ENCODE results near the gene EIF2AK2. TPM values are rescaled to one million over a fixed set of nuclear protein-coding genes. Genes with fewer than 3 reads are reported as not detected.

The EIF2AK2 gene
- total and polyA plus RNA-seq, 5 experiments from 2014 or later, result 18.8 to 31.1 (median 24.4) TPM

GRCh38 chr2:37164757-37165156 is 8.0 kb upstream of the EIF2AK2 start:
- H3K9me3 Mint-ChIP-seq, result peaks cover 3 to 22% (median 16%) of the 10 kb centered on the region in 9 donors
- ATAC-seq (no peak), DNase-seq (no peak)
- POLR2A ChIA-PET, result no interaction called here
- peaks cover 0 to 6% (median 3%) of the 10 kb centered on the region in 4 donors for H3K4me1 Mint-ChIP-seq
- no peak overlapping the region for H3K4me3 Mint-ChIP-seq
- H3K36me3 Mint-ChIP-seq, result peaks cover 0 to 6% (median 3%) of the 10 kb centered on the region in 3 donors
- no peaks in the 10 kb centered on the region for H3K27me3 Mint-ChIP-seq
- H3K27ac Mint-ChIP-seq, result no peak overlapping the region

DNA sequence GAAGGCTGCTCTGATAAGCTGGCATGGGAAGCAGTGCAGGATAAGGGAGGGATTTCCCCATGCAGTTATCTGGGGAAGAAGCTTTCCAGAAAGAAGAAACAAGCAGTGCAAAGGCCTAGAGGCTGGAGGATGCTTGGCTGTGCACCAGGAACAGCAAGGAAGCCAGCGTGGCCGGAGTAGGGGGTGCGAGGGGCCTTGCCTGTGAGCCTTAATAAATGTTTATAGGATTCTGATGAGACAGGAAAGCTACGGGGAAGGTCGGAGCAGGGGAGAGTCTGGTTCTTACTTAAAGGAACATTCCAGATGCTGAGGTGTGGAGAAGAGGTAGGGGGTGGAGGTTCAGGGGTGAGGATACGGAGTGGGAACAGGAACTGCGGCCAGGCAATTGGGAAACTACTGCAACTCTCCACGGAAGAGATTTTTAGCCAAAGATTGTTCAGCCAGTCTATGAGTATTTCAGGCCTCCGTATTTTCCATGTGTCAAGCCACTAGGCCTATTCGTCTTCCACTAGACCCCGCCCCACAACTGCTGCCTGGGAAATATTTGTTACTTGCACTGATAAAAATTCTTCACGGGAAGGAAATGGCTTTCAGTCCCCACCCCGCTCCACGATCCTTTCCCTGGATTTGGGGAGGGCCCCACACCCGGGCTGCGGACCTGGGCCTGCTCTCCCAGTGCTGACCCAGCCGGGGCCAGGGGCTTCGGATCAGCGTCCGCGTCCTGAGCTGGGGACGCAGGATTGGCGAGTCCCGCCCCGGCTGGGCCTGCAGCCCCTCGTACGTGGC is 516 bp downstream of the EIF2AK2 start:
- POLR2A ChIA-PET, result interaction anchor here (0.6 to 3.3 kb wide), 9 partner anchors 9 to 1747 kb away, joined by 3 to 17 read pairs (median 4); partner anchors contain the start of genes CEBPZ, CEBPZOS, GPATCH11 and NDUFAF7
- Mint-ChIP-seq H3K4me3 (peak overlapping the region; percentile 88 to 99 (median 94)), H3K36me3 (peaks cover 13 to 23% (median 22%) of the 10 kb centered on the region in 3 donors)

GRCh38 chr2:37154785-37155184 is 2.0 kb downstream of the EIF2AK2 start:
- Mint-ChIP-seq H3K4me3 (peak overlapping the region in 7 of 10 donors; percentile 5 to 99 (median 95)), H3K27me3 (no peaks in the 10 kb centered on the region)
- no peak for DNase-seq

More for the DNA sequence above, 516 bp downstream of the EIF2AK2 start:
- Mint-ChIP-seq H3K9me3 (peaks cover 0 to 3% (median 0%) of the 10 kb centered on the region in 9 donors), H3K4me1 (peaks cover 33 to 63% (median 58%) of the 10 kb centered on the region in 4 donors), H3K27ac (peak overlapping the region; percentile 88 to 98 (median 95)), H3K27me3 (no peaks in the 10 kb centered on the region)
- peak in 4 of 10 donors; percentile 11 to 28 (median 16) for DNase-seq
- peak; percentile 29 to 35 for ATAC-seq

GRCh38 chr2:37153224-37153623 is 3.6 kb downstream of the EIF2AK2 start:
- no peak for ATAC-seq
- peaks cover 13 to 41% (median 28%) of the 10 kb centered on the region in 3 donors for H3K36me3 Mint-ChIP-seq
- peak overlapping the region in 2 of 10 donors; percentile 33 to 98 for H3K27ac Mint-ChIP-seq
- peaks cover 36 to 78% (median 63%) of the 10 kb centered on the region in 4 donors for H3K4me1 Mint-ChIP-seq
- DNase-seq, result no peak
- peak overlapping the region in 1 of 10 donors; percentile 34 for H3K4me3 Mint-ChIP-seq
- peaks cover 0 to 3% (median 0%) of the 10 kb centered on the region in 9 donors for H3K9me3 Mint-ChIP-seq
- POLR2A ChIA-PET, result no interaction called here
- no peaks in the 10 kb centered on the region for H3K27me3 Mint-ChIP-seq

More at GRCh38 chr2:37154785-37155184, 2.0 kb downstream of the EIF2AK2 start:
- Mint-ChIP-seq H3K27ac (peak overlapping the region in 9 of 10 donors; percentile 72 to 98 (median 94)), H3K36me3 (peaks cover 13 to 25% (median 22%) of the 10 kb centered on the region in 3 donors), H3K4me1 (peaks cover 34 to 74% (median 65%) of the 10 kb centered on the region in 4 donors), H3K9me3 (peaks cover 0 to 3% (median 0%) of the 10 kb centered on the region in 9 donors)
- ATAC-seq, result no peak
- POLR2A ChIA-PET, result no interaction called here

GRCh38 chr2:37149626-37150322 is 7.0 kb downstream of the EIF2AK2 start:
- POLR2A ChIA-PET, result interaction anchor here (1.5 kb wide), 1 partner anchor 8 kb away, joined by 3 read pairs; no protein-coding TSS in a partner anchor
- H3K4me3 Mint-ChIP-seq, result peak overlapping the region in 2 of 10 donors; percentile 6 to 53
- H3K27ac Mint-ChIP-seq, result peak overlapping the region in 7 of 10 donors; percentile 1 to 72 (median 36)
- H3K36me3 Mint-ChIP-seq, result peaks cover 8 to 70% (median 40%) of the 10 kb centered on the region in 3 donors
- no peak for DNase-seq
- H3K4me1 Mint-ChIP-seq, result peaks cover 19 to 51% (median 35%) of the 10 kb centered on the region in 4 donors
- H3K9me3 Mint-ChIP-seq, result peaks cover 0 to 3% (median 0%) of the 10 kb centered on the region in 9 donors
- ATAC-seq, result no peak
- H3K27me3 Mint-ChIP-seq, result no peaks in the 10 kb centered on the region

- H3K36me3 Mint-ChIP-seq, result peaks cover 7 to 69% (median 30%) of the 10 kb centered on the region in 3 donors
- DNase-seq (no peak), ATAC-seq (no peak)
- H3K4me3 Mint-ChIP-seq, result no peak overlapping the region
- H3K9me3 Mint-ChIP-seq, result peaks cover 0 to 3% (median 0%) of the 10 kb centered on the region in 9 donors
- POLR2A ChIA-PET, result interaction anchor here (0.6 to 1.5 kb wide), 2 partner anchors 9 to 312 kb away, joined by 3 to 4 read pairs; no protein-coding TSS in a partner anchor
- H3K27ac Mint-ChIP-seq, result peak overlapping the region in 2 of 10 donors; percentile 3 to 60
- peaks cover 16 to 37% (median 28%) of the 10 kb centered on the region in 4 donors for H3K4me1 Mint-ChIP-seq
- no peaks in the 10 kb centered on the region for H3K27me3 Mint-ChIP-seq
Observed at GRCh38 chr2:37148325-37148724, 8.5 kb downstream of the EIF2AK2 start.

- no peaks in the 10 kb centered on the region for H3K27me3 Mint-ChIP-seq
- H3K9me3 Mint-ChIP-seq, result no peaks in the 10 kb centered on the region
- peaks cover 5 to 20% (median 12%) of the 10 kb centered on the region in 4 donors for H3K4me1 Mint-ChIP-seq
- H3K4me3 Mint-ChIP-seq, result no peak overlapping the region
- POLR2A ChIA-PET, result no interaction called here
- H3K27ac Mint-ChIP-seq, result peak overlapping the region in 1 of 10 donors; percentile 34
- peaks cover under 1 to 78% (median 32%) of the 10 kb centered on the region in 3 donors for H3K36me3 Mint-ChIP-seq
- no peak for ATAC-seq
- DNase-seq, result no peak
Observed at GRCh38 chr2:37146062-37146461, 10.7 kb downstream of the EIF2AK2 start.

DNA sequence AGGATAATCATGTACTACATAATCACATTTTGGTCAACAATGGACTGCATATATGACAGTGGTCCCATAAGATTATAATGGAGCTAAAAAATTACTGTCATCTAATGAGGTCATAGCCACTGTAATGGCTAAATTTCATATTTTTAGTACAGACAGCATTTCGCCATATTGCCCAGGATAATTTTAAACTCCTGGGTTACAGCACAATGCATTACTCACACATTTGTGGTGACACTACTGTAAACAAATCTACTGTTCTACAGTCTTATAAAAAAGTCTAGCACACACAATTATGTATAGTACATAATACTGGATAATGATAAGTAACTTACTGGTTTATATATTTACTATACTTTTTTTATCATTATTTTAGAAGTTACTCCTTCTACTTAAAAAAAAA is 12.8 kb downstream of the EIF2AK2 start:
- H3K27ac Mint-ChIP-seq, result no peak overlapping the region
- ATAC-seq, result no peak
- H3K4me3 Mint-ChIP-seq, result no peak overlapping the region
- no peaks in the 10 kb centered on the region for H3K9me3 Mint-ChIP-seq
- DNase-seq, result no peak
- peaks cover 8 to 76% (median 43%) of the 10 kb centered on the region in 3 donors for H3K36me3 Mint-ChIP-seq
- no peaks in the 10 kb centered on the region for H3K27me3 Mint-ChIP-seq
- POLR2A ChIA-PET, result no interaction called here
- H3K4me1 Mint-ChIP-seq, result peaks cover 0 to 10% (median 2%) of the 10 kb centered on the region in 4 donors

GRCh38 chr2:37142546-37142945 is 14.2 kb downstream of the EIF2AK2 start:
- peak overlapping the region in 1 of 10 donors; percentile 29 for H3K27ac Mint-ChIP-seq
- POLR2A ChIA-PET, result no interaction called here
- ATAC-seq, result no peak
- no peaks in the 10 kb centered on the region for H3K9me3 Mint-ChIP-seq
- DNase-seq, result no peak
- peaks cover 0 to 6% (median 0%) of the 10 kb centered on the region in 4 donors for H3K4me1 Mint-ChIP-seq
- no peak overlapping the region for H3K4me3 Mint-ChIP-seq
- no peaks in the 10 kb centered on the region for H3K27me3 Mint-ChIP-seq
- H3K36me3 Mint-ChIP-seq, result peaks cover 8 to 62% (median 40%) of the 10 kb centered on the region in 3 donors

- peaks cover 20 to 49% (median 30%) of the 10 kb centered on the region in 3 donors for H3K36me3 Mint-ChIP-seq
- no peak for DNase-seq
- POLR2A ChIA-PET, result interaction anchor here (1.2 kb wide), 1 partner anchor 23 kb away, joined by 4 read pairs; the partner anchor contains the start of gene EIF2AK2
- peak overlapping the region in 1 of 10 donors; percentile 28 for H3K27ac Mint-ChIP-seq
- no peak for ATAC-seq
- H3K4me1 Mint-ChIP-seq, result peaks cover 3 to 13% (median 6%) of the 10 kb centered on the region in 4 donors
- H3K9me3 Mint-ChIP-seq, result peaks cover 0 to 2% (median 0%) of the 10 kb centered on the region in 9 donors
- no peaks in the 10 kb centered on the region for H3K27me3 Mint-ChIP-seq
- H3K4me3 Mint-ChIP-seq, result no peak overlapping the region
Observed at GRCh38 chr2:37132914-37133313, 23.9 kb downstream of the EIF2AK2 start.

- no peak for DNase-seq
- ATAC-seq, result no peak
- no peaks in the 10 kb centered on the region for H3K27me3 Mint-ChIP-seq
- POLR2A ChIA-PET, result no interaction called here
- no peak overlapping the region for H3K4me3 Mint-ChIP-seq
- peak overlapping the region in 3 of 10 donors; percentile 7 to 75 (median 53) for H3K27ac Mint-ChIP-seq
- H3K9me3 Mint-ChIP-seq, result no peaks in the 10 kb centered on the region
- peaks cover 8 to 88% (median 51%) of the 10 kb centered on the region in 3 donors for H3K36me3 Mint-ChIP-seq
- peaks cover under 1 to 12% (median 2%) of the 10 kb centered on the region in 4 donors for H3K4me1 Mint-ChIP-seq
Observed at GRCh38 chr2:37125416-37125815, 31.4 kb downstream of the EIF2AK2 start.

DNA sequence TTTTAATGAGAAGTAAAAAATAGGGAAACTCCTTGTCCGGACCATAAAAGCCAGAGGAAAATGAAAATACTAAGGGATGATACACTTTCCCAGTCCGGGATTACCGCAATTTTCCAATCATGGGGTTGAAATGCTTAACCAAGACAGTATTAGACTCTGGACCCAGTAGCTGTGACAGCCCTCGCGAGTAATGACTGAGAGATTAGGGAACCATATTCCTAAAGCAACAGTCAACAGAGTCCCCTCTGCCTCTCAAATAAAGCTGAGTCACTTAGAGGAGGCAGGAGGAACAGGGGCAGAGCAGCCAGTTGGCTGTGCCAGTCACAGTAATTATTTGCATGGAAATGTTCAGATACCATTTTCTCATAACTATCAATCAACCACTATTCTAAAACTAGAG is 37.6 kb downstream of the EIF2AK2 start:
- POLR2A ChIA-PET, result no interaction called here
- H3K4me3 Mint-ChIP-seq, result no peak overlapping the region
- DNase-seq (no peak), ATAC-seq (no peak)
- peak overlapping the region in 2 of 10 donors; percentile 1 to 27 for H3K27ac Mint-ChIP-seq
- H3K4me1 Mint-ChIP-seq, result peaks cover 0 to 4% (median 0%) of the 10 kb centered on the region in 4 donors
- peaks cover 0 to 77% (median 22%) of the 10 kb centered on the region in 3 donors for H3K36me3 Mint-ChIP-seq
- no peaks in the 10 kb centered on the region for H3K27me3 Mint-ChIP-seq
- H3K9me3 Mint-ChIP-seq, result no peaks in the 10 kb centered on the region
